ENCODE measurements around the gene ELP1.
A peak's percentile ranks its signal among the peaks of the same experiment; 100 is the strongest.

ELP1 gene

GRCh38 chr9:108861464-108861863 is 72.5 kb downstream of the ELP1 start:
- Histone ChIP-seq H3K27ac (no peak overlapping the region), H3K36me3 (no peaks in the 10 kb centered on the region; a peak in 1 of 22 replicates), H3K4me1 (peaks cover 0 to 3% (median 0%) of the 10 kb centered on the region in 10 experiments; a peak in 2 of 20 replicates), H3K4me2 (no peak overlapping the region), H3K27me3 (no peaks in the 10 kb centered on the region), H3K4me3 (no peak overlapping the region), H3K9me3 (replicated peaks in 1 of 11) (0 out of 22 replicates have a peak, but pooled peaks cover 0 to 9% (median 0%) of the 10 kb centered on the region in 11 experiments), H3K9ac (no peak overlapping the region), H4K20me1 (no peaks in the 10 kb centered on the region)
- TF ChIP-seq Cebpa-rat (IDR thresholded peaks at IDR 0.05) = no peak

GRCh38 chr9:108860764-108861163 is 73.2 kb downstream of the ELP1 start:
- H3K4me3 ChIP-seq = no peak overlapping the region
- H3K27me3 ChIP-seq = no peaks in the 10 kb centered on the region
- H3K4me1 ChIP-seq = peaks cover 0 to 3% (median 0%) of the 10 kb centered on the region in 10 experiments; a peak in 2 of 20 replicates
- H3K9ac ChIP-seq = no peak overlapping the region
- no peak for TF ChIP-seq Cebpa-rat (IDR thresholded peaks at IDR 0.05)
- H4K20me1 ChIP-seq = no peaks in the 10 kb centered on the region
- H3K9me3 ChIP-seq (replicated peaks in 1 of 11) = 0 out of 22 replicates have a peak, but pooled peaks cover 0 to 9% (median 0%) of the 10 kb centered on the region in 11 experiments
- H3K27ac ChIP-seq = no peak overlapping the region
- H3K36me3 ChIP-seq = no peaks in the 10 kb centered on the region; a peak in 1 of 22 replicates
- no peak overlapping the region for H3K4me2 ChIP-seq

GRCh38 chr9:108860354-108860753 is 73.6 kb downstream of the ELP1 start:
- Histone ChIP-seq H4K20me1 (no peaks in the 10 kb centered on the region), H3K4me3 (no peak overlapping the region), H3K27ac (no peak overlapping the region), H3K4me2 (0 out of 22 replicates have a peak overlapping the region, but pooled peaks of 1 of the 11 experiments have one; percentile 21), H3K36me3 (no peaks in the 10 kb centered on the region; a peak in 1 of 22 replicates), H3K4me1 (peaks cover 0 to 3% (median 0%) of the 10 kb centered on the region in 10 experiments; a peak in 2 of 20 replicates), H3K27me3 (no peaks in the 10 kb centered on the region), H3K9ac (no peak overlapping the region), H3K9me3 (replicated peaks in 1 of 11) (0 out of 22 replicates have a peak, but pooled peaks cover 0 to 9% (median 0%) of the 10 kb centered on the region in 11 experiments)
- TF ChIP-seq Cebpa-rat (IDR thresholded peaks at IDR 0.05) = peak in 6 of 11 experiments; percentile 33 to 73 (median 54); a peak in 6 of 22 replicates

- Histone ChIP-seq H3K36me3 (no peaks in the 10 kb centered on the region; a peak in 1 of 22 replicates), H3K4me2 (no peak overlapping the region), H3K4me1 (peaks cover 0 to 3% (median 0%) of the 10 kb centered on the region in 10 experiments; a peak in 2 of 20 replicates), H3K4me3 (no peak overlapping the region), H3K9ac (no peak overlapping the region), H3K27me3 (no peaks in the 10 kb centered on the region), H3K9me3 (replicated peaks in 1 of 11) (peaks cover 0 to 9% (median 0%) of the 10 kb centered on the region in 11 experiments; a peak in 1 of 22 replicates), H3K27ac (no peak overlapping the region), H4K20me1 (no peaks in the 10 kb centered on the region)
- TF ChIP-seq Cebpa-rat (IDR thresholded peaks at IDR 0.05) = no peak
Measured at GRCh38 chr9:108859459-108860114, 74.3 kb downstream of the ELP1 start.

GRCh38 chr9:108857572-108857971 is 76.4 kb downstream of the ELP1 start:
- Histone ChIP-seq H3K9me3 (replicated peaks in 1 of 11) (peaks cover 0 to 5% (median 0%) of the 10 kb centered on the region in 11 experiments; a peak in 1 of 22 replicates), H3K27ac (no peak overlapping the region), H3K4me2 (no peak overlapping the region), H3K4me1 (peaks cover 0 to 3% (median 0%) of the 10 kb centered on the region in 10 experiments; a peak in 2 of 20 replicates), H4K20me1 (no peaks in the 10 kb centered on the region), H3K36me3 (no peaks in the 10 kb centered on the region; a peak in 1 of 22 replicates), H3K27me3 (no peaks in the 10 kb centered on the region), H3K4me3 (no peak overlapping the region), H3K9ac (no peak overlapping the region)
- no peak for TF ChIP-seq Cebpa-rat (IDR thresholded peaks at IDR 0.05)

- H3K36me3 ChIP-seq = no peaks in the 10 kb centered on the region
- peaks cover 0 to 3% (median 0%) of the 10 kb centered on the region in 10 experiments; a peak in 2 of 20 replicates for H3K4me1 ChIP-seq
- no peak within 1 kb of the TSS for H3K9ac ChIP-seq
- no peaks in the 10 kb centered on the region for H3K27me3 ChIP-seq
- H3K4me2 ChIP-seq = no peak within 1 kb of the TSS
- no peak within 1 kb of the TSS for H3K27ac ChIP-seq
- no peaks in the 10 kb centered on the region; a peak in 1 of 22 replicates for H3K9me3 ChIP-seq (replicated peaks in 1 of 11)
- no peaks in the 10 kb centered on the region for H4K20me1 ChIP-seq
- H3K4me3 ChIP-seq = no peak within 1 kb of the TSS
- no peak for TF ChIP-seq Cebpa-rat (IDR thresholded peaks at IDR 0.05)
Measured at GRCh38 chr9:108855888-108856287, 78.0 kb downstream of the ELP1 start, which contains the start of gene ACTL7B. Gene ACTL7B (minus strand): TSS chr9:108855986. CDS start chr9:108855930, 56 bp downstream.

- Histone ChIP-seq H4K20me1 (no peaks in the 10 kb centered on the region), H3K36me3 (no peaks in the 10 kb centered on the region), H3K4me3 (no peak overlapping the region), H3K9me3 (replicated peaks in 1 of 11) (no peaks in the 10 kb centered on the region; a peak in 1 of 22 replicates), H3K27me3 (no peaks in the 10 kb centered on the region), H3K4me2 (no peak overlapping the region), H3K9ac (no peak overlapping the region), H3K4me1 (peaks cover 0 to 3% (median 0%) of the 10 kb centered on the region in 10 experiments; a peak in 2 of 20 replicates), H3K27ac (no peak overlapping the region)
- TF ChIP-seq Cebpa-rat (IDR thresholded peaks at IDR 0.05) = no peak
Measured at GRCh38 chr9:108855529-108855886, 78.4 kb downstream of the ELP1 start.

GRCh38 chr9:108854641-108855528 is 79.0 kb downstream of the ELP1 start:
- H3K27ac ChIP-seq = no peak overlapping the region
- H4K20me1 ChIP-seq = no peaks in the 10 kb centered on the region
- no peaks in the 10 kb centered on the region; a peak in 3 of 20 replicates for H3K4me1 ChIP-seq
- H3K36me3 ChIP-seq = no peaks in the 10 kb centered on the region
- H3K9me3 ChIP-seq (replicated peaks in 1 of 11) = no peaks in the 10 kb centered on the region; a peak in 1 of 22 replicates
- no peak for TF ChIP-seq Cebpa-rat (IDR thresholded peaks at IDR 0.05)
- H3K4me3 ChIP-seq = no peak overlapping the region
- H3K4me2 ChIP-seq = no peak overlapping the region
- H3K27me3 ChIP-seq = no peaks in the 10 kb centered on the region
- no peak overlapping the region for H3K9ac ChIP-seq

- Histone ChIP-seq H3K4me1 (peaks cover 0 to 4% (median 0%) of the 10 kb centered on the region in 10 experiments; a peak in 6 of 20 replicates), H3K9me3 (replicated peaks in 1 of 11) (no peaks in the 10 kb centered on the region; a peak in 1 of 22 replicates), H3K4me3 (no peak overlapping the region), H3K36me3 (no peaks in the 10 kb centered on the region), H4K20me1 (no peaks in the 10 kb centered on the region), H3K4me2 (no peak overlapping the region), H3K27me3 (no peaks in the 10 kb centered on the region), H3K27ac (no peak overlapping the region), H3K9ac (no peak overlapping the region)
- TF ChIP-seq Cebpa-rat (IDR thresholded peaks at IDR 0.05) = no peak
Measured at GRCh38 chr9:108854094-108854493, 79.8 kb downstream of the ELP1 start.
